ENCODE results near the gene FBXW8. TPM values are rescaled to one million over a fixed set of nuclear protein-coding genes. Genes with fewer than 3 reads are reported as not detected.

The FBXW8 gene
- total RNA-seq, 1 experiment from 2014 or later, result 15.3 TPM

GRCh38 chr12:117020536-117021220 lies 109.9 kb downstream of the FBXW8 start:
- H2BK20ac ChIP-seq (ENCODE audit: low read depth, low read length, poor library complexity, severe bottlenecking), result no peak overlapping the region
- H3K36me3 Mint-ChIP-seq (ENCODE audit: insufficient read depth in 1 of 3, low read depth in 3 of 3), result peaks cover 9 to 29% (median 19%) of the 10 kb centered on the region in 3 experiments
- no peak overlapping the region for H3T11ph ChIP-seq (ENCODE audit: low read length)
- H4K8ac ChIP-seq (replicated peaks; ENCODE audit: insufficient read length, low read depth, low read length), result no peak overlapping the region
- no peaks in the 10 kb centered on the region for H4K20me1 ChIP-seq (ENCODE audit: control insufficient read depth, insufficient read depth, insufficient read length)
- H4K91ac ChIP-seq (ENCODE audit: insufficient read length, low read depth, low read length), result no peak overlapping the region
- no peak overlapping the region for H2BK5ac ChIP-seq (ENCODE audit: insufficient read length, low read length)
- no peaks in the 10 kb centered on the region for H3K9me3 ChIP-seq (ENCODE audit: control insufficient read depth, low read depth, low read length)
- no peak overlapping the region for H3K4ac ChIP-seq (ENCODE audit: low read depth, low read length)
- no peaks in the 10 kb centered on the region for H3K27me3 ChIP-seq (ENCODE audit: insufficient read depth, low read length)
- no peak overlapping the region for H2BK15ac ChIP-seq (ENCODE audit: low read depth, low read length)
- H2AK5ac ChIP-seq (ENCODE audit: insufficient read length, low read length), result no peak overlapping the region
- H3K9me3 Mint-ChIP-seq, result no peaks in the 10 kb centered on the region; a peak in 2 of 5 replicates
- no peak overlapping the region for H3K23ac ChIP-seq (ENCODE audit: insufficient read length, low read depth, low read length)
- H3K4me1 ChIP-seq (ENCODE audit: insufficient read depth, low read length), result no peaks in the 10 kb centered on the region
- H3K23me2 ChIP-seq (ENCODE audit: insufficient read length, low read depth, low read length, poor library complexity, severe bottlenecking), result no peaks in the 10 kb centered on the region
- no peak overlapping the region for H3K9ac ChIP-seq (ENCODE audit: extremely low read depth, insufficient read length, low read length)
- no peak overlapping the region for H3K4me3 Mint-ChIP-seq
- H3K27ac ChIP-seq (ENCODE audit: insufficient read length, low read depth, low read length), result no peak overlapping the region
- H3K79me1 ChIP-seq (ENCODE audit: insufficient read depth, low read depth, low read length, poor library complexity, severe bottlenecking), result no peaks in the 10 kb centered on the region
- H4K5ac ChIP-seq (ENCODE audit: insufficient read length, low read depth, low read length), result no peak overlapping the region
- no peak overlapping the region for H2BK120ac ChIP-seq (ENCODE audit: low read depth, low read length, poor library complexity, severe bottlenecking)
- no peaks in the 10 kb centered on the region for H3K27me3 Mint-ChIP-seq (ENCODE audit: low read depth)
- no peak overlapping the region for H3K18ac ChIP-seq (ENCODE audit: insufficient read length, low read depth, low read length)
- no peak overlapping the region for H3K14ac ChIP-seq (ENCODE audit: insufficient read depth, low read length)
- WGBS (ENCODE audit: extremely low coverage, insufficient read length, low lambda C conversion rate), result no CpG with 5 or more reads among the region's 12 CpGs
- peaks cover 1 to 12% of the 10 kb centered on the region in 2 experiments; a peak in 3 of 4 replicates for H3K4me1 Mint-ChIP-seq
- no peaks in the 10 kb centered on the region for H3K79me2 ChIP-seq (ENCODE audit: insufficient read depth, low read length)
- H3K4me2 ChIP-seq (ENCODE audit: insufficient read depth, insufficient read length, low read length), result no peak overlapping the region
- H2AFZ ChIP-seq (ENCODE audit: low read length), result no peak overlapping the region
- peak overlapping the region in 2 of 3 experiments; percentile 36 to 77; a peak in 5 of 7 replicates for H3K27ac Mint-ChIP-seq
- no peak for DNase-seq
- H2BK12ac ChIP-seq (ENCODE audit: insufficient read length, low read depth, low read length), result no peak overlapping the region
- TF ChIP-seq CTCF (conservative IDR thresholded peaks at IDR 0.05), result no peak
- no peak overlapping the region for H3K56ac ChIP-seq (ENCODE audit: insufficient read length, low read depth, low read length)
